C4-2B (cell line): ENCODE measurements around the gene FHIT.

Experiments used
- ZFX ChIP-seq: fragments of 450-650 bp; IDR thresholded peaks from 2 replicates; pipeline ENCODE4 v1.6.1; 2017
- TF ChIP-seq, protein P1 (sequence below): fragments of 450-650 bp; conservative IDR thresholded peaks from 2 replicates; pipeline ENCODE4 v1.5.1; 2017; ENCODE audit warnings: mild to moderate bottlenecking

DNA sequence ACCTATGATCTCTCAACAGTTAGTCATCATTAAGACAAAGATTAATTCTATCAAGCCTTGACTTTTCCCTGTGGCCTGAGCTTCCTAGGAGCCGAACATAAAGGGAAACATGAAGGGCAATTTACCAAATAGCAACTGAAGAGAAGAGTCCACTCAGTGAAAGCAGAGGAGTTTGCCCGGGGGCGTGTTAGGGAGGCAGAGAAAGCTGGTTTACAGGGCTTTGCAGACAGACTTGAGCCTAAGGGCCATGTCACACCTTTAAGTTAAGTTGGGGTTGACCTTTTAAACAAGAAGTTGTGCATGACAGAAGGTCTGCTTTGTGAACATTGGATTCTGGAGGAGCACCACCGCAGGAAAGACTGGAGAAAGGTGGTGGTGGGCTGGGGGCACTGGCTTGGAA lies 1499.6 kb downstream of the FHIT start:
- TF ChIP-seq, protein P1, sequence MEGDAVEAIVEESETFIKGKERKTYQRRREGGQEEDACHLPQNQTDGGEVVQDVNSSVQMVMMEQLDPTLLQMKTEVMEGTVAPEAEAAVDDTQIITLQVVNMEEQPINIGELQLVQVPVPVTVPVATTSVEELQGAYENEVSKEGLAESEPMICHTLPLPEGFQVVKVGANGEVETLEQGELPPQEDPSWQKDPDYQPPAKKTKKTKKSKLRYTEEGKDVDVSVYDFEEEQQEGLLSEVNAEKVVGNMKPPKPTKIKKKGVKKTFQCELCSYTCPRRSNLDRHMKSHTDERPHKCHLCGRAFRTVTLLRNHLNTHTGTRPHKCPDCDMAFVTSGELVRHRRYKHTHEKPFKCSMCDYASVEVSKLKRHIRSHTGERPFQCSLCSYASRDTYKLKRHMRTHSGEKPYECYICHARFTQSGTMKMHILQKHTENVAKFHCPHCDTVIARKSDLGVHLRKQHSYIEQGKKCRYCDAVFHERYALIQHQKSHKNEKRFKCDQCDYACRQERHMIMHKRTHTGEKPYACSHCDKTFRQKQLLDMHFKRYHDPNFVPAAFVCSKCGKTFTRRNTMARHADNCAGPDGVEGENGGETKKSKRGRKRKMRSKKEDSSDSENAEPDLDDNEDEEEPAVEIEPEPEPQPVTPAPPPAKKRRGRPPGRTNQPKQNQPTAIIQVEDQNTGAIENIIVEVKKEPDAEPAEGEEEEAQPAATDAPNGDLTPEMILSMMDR: no peak
- no peak for TF ChIP-seq ZFX
